Posterior cingulate gyrus (tissue), 11 donors: ENCODE data around the gene HYI.
"Not testable (repeated sequence)": the region's sequence is repeated elsewhere in the genome, so short reads cannot be mapped to it uniquely, and the experiment has no call there.

Experiments used
- DNase-seq, 10 donors: peaks; one replicate each; pipeline versions ENCODE4 v3.0.0 to v3.0.0-alpha.2; 2020 to 2021; ENCODE audit warnings: mixed read lengths in 3 of 10
- intact Hi-C: fragments of 100-400 bp; cut with DNase I; formaldehyde crosslinking; loops from one replicate; pipeline ENCODE4 v1.15.1; 2023

The HYI gene

GRCh38 chr1:43453442-43454269 lies at the start of gene HYI:
Gene HYI, minus strand, starts transcription at chr1:43453931. Its CDS starts 138 bp downstream, at chr1:43453793.
- intact Hi-C loops = loop anchor here (10.0 kb wide), 1 partner anchor 201 kb away; the partner anchor contains the start of gene KDM4A
- DNase-seq = peak; percentile 72 to 96 (median 80)

GRCh38 chr1:43501806-43502205 lies 48.1 kb upstream of the HYI start:
- intact Hi-C loops, DNase-seq: not testable (repeated sequence)

GRCh38 chr1:43499898-43500297 lies 46.2 kb upstream of the HYI start:
- intact Hi-C loops = no loop called here
- no peak for DNase-seq

GRCh38 chr1:43495204-43495603 lies 41.5 kb upstream of the HYI start:
- DNase-seq = no peak
- intact Hi-C loops = no loop called here

- no peak for DNase-seq
Measured at GRCh38 chr1:43493661-43494450, 40.1 kb upstream of the HYI start.

GRCh38 chr1:43492826-43493225 lies 39.1 kb upstream of the HYI start:
- intact Hi-C loops = no loop called here
- DNase-seq = no peak

More at GRCh38 chr1:43493661-43494450, 40.1 kb upstream of the HYI start:
- intact Hi-C loops = no loop called here

- intact Hi-C loops = no loop called here
Measured at GRCh38 chr1:43491061-43491460, 37.3 kb upstream of the HYI start.

GRCh38 chr1:43488165-43488564 lies 34.4 kb upstream of the HYI start:
- no peak for DNase-seq
- intact Hi-C loops = no loop called here

More at GRCh38 chr1:43491061-43491460, 37.3 kb upstream of the HYI start:
- no peak for DNase-seq

- intact Hi-C loops = no loop called here
- DNase-seq = no peak
Measured at GRCh38 chr1:43484367-43484766, 30.6 kb upstream of the HYI start.

GRCh38 chr1:43482215-43482614 lies 28.5 kb upstream of the HYI start:
- DNase-seq = no peak
- intact Hi-C loops = no loop called here

- DNase-seq = no peak
- intact Hi-C loops = no loop called here
Measured at GRCh38 chr1:43481491-43481890, 27.8 kb upstream of the HYI start.

GRCh38 chr1:43479414-43479813 lies 25.7 kb upstream of the HYI start:
- intact Hi-C loops = no loop called here
- DNase-seq = no peak

- no peak for DNase-seq
- intact Hi-C loops = no loop called here
Measured at GRCh38 chr1:43477716-43478115, 24.0 kb upstream of the HYI start.

GRCh38 chr1:43475611-43476401 lies 22.1 kb upstream of the HYI start:
- intact Hi-C loops, DNase-seq: not testable (repeated sequence)

GRCh38 chr1:43473463-43473862 lies 19.7 kb upstream of the HYI start:
- intact Hi-C loops = no loop called here

GRCh38 chr1:43472463-43473151 lies 18.9 kb upstream of the HYI start:
- DNase-seq, intact Hi-C loops: not testable (repeated sequence)

More at GRCh38 chr1:43473463-43473862, 19.7 kb upstream of the HYI start:
- no peak for DNase-seq

- intact Hi-C loops = no loop called here
- no peak for DNase-seq
Measured at GRCh38 chr1:43472087-43472462, 18.3 kb upstream of the HYI start.

- intact Hi-C loops = no loop called here
- DNase-seq = no peak
Measured at GRCh38 chr1:43469932-43470331, 16.2 kb upstream of the HYI start.

- intact Hi-C loops = no loop called here
- peak in 1 of 10 donors; percentile 65 for DNase-seq
Measured at GRCh38 chr1:43468414-43468813, 14.7 kb upstream of the HYI start.

- DNase-seq = no peak
- intact Hi-C loops = no loop called here
Measured at GRCh38 chr1:43466403-43466802, 12.7 kb upstream of the HYI start.
